Activated T-cell treated with anti-CD3 and anti-CD28 coated beads for 4 hours (primary cell): ENCODE measurements around the gene ARFRP1.
A peak's percentile ranks its signal among the peaks of the same experiment; 100 is the strongest.

Source experiments
- DNase-seq: peaks from one replicate; pipeline ENCODE4 v3.0.0-alpha.2; 2020

Gene ARFRP1

GRCh38 chr20:63690003-63690897, 17.5 kb downstream of the ARFRP1 start:
- DNase-seq: no peak

DNA sequence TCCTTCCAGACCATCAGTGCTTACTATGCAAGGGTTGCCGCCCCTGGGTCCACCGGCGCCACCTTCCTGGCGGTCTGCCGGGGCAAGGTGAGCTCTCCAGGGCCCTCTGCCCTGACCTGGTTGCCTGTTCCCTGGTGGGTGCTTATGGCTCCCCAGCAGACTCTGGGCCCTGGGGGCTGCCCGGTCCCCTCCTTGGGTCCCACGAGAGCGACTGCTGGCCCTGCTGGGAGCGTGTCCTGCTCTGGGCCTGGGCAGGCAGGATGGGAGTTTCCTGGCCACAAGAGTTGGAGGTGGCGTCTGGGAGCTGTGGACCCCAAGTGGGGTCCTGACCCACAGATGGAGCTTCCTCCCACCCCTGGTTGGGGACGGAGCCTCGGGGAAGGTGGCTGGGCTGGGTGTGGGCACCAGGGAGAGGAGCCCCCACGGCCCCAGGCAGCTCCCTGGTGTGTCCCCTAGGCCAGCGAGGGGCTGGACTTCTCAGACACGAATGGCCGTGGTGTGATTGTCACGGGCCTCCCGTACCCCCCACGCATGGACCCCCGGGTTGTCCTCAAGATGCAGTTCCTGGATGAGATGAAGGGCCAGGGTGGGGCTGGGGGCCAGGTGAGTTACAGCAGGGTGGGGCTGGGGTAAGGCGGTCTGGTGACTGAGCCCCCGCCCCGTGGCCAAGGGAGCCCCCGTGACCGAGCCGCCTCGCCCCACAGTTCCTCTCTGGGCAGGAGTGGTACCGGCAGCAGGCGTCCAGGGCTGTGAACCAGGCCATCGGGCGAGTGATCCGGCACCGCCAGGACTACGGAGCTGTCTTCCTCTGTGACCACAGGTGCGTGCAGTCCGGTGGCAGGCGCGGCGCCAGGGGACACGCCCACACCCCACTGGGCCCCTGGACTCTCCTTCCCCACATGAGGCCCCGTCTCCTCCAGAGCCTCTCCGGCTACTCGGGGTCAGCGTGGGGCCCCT, 18.5 kb downstream of the ARFRP1 start:
- DNase-seq: no peak

- DNase-seq: no peak
Observed at GRCh38 chr20:63688228-63689045, 19.3 kb downstream of the ARFRP1 start.

GRCh38 chr20:63687419-63688178, 20.2 kb downstream of the ARFRP1 start:
- DNase-seq: no peak

- DNase-seq: peak; percentile 50
Observed at GRCh38 chr20:63686492-63687321, 21.1 kb downstream of the ARFRP1 start.

DNA sequence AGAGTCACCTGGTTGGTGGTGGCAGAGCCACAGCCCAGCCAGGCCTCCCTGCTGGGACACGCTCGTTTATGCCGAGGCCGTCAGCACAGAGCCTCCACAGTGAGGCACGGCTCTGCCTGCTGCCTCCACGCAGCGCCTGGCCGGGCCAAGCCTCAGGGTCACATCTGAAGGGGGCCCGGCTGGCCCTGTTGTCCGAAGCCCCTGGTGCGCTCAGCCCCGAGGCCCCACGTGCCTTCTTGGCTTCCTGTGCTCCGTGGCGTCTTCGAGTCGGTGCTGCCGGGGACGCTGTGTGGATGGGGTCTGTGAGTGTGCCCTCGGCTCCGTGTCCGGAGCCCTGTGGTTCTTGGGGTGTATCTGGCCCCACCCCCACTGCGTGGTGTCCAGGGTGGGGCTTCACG, 21.7 kb downstream of the ARFRP1 start:
- DNase-seq: no peak

DNA sequence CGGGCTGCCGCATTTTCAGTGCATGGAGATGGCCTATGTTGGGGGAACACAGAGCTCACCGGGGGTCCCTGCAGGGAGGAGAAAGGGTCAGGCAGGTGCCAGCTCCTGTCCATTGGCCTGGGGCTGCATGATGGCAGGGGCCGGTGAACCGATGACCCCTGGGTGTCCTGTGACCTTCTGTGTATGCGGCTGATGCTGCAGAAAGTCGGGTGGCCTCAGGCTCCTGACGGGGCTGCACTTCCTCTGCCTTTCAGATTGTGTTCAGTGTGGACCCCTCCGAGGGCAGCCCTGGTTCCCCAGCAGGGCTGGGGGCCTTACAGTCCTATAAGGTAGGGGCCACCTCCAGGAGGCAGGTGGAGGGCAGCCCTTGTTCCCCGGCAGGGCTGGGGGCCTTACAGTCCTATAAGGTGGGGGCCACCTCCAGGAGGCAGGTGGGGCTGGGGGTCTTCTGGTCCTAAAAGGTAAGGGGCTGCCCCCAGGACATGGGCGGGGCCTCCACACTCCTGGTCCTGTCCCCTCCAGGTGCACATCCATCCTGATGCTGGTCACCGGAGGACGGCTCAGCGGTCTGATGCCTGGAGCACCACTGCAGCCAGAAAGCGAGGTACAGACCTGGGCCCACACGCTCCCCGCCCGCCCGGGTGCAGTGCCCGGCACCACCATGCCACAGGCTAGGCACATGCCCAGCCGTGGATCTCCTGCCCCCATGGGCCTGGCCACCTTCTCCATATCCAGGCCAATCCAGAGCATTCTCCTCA, 22.3 kb downstream of the ARFRP1 start:
- no peak for DNase-seq

DNA sequence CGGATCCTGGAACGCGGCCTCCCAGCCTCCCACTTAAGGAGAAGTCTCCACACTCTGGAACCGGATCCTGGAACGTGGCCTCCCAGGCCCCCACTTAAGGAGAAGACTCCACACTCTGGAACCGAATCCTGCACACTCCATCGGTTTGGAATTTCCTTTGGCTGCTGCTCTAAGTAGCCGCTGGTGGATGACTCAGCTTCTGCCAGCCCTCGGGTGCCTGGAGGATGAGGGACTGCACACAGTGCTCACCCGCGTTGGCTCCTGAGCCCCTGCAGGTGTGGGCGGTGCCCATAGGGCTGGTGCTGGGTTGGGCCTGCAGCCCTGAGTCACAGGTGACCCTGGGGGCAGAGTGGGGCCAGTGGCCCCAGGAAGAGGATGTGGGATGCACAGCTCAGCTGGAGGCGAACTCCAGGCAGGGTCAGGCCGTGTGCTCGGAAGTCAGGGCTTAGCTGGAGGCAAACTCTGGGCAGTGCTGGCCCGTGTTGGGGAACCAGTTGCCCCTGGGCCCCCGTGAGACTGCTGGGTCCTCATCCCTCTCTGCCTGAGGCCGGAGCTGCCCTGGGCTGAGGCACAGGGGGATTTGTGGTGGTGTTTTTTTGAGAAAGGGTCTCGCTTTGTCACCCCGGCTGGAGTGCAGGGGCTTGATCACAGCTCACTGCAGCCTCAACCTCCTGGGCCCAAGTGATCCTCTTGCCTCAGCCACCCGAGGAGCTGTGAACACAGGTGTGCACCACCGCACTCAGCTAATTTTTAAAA, 25.2 kb downstream of the ARFRP1 start:
- DNase-seq: no peak

DNA sequence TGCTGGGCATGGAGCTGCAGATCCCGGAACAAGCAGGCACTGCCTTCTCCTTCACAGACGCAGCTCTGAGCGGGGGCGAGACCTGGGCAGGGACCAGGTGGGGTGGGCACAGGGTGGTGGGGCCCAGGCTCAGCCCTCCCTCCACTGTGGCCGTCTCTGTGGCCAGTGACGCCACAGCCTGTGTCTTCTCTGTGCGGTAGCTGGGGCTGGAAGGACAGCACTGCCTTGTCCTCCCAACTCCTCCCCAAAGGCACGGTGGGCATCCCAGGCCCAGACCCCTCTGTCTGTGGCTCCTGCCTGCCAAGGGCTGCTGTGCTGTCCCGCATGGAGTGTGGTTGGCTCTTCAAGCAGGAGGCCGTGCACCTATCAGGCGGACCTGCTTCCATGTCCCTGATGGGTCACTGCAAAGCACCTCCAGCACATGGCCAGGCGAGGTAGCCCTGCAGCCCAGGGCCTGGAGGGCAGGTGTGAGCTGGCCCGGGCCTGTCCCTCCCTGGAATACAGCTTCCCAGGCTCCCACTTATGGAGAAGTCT, 26.1 kb downstream of the ARFRP1 start:
- DNase-seq: no peak

DNA sequence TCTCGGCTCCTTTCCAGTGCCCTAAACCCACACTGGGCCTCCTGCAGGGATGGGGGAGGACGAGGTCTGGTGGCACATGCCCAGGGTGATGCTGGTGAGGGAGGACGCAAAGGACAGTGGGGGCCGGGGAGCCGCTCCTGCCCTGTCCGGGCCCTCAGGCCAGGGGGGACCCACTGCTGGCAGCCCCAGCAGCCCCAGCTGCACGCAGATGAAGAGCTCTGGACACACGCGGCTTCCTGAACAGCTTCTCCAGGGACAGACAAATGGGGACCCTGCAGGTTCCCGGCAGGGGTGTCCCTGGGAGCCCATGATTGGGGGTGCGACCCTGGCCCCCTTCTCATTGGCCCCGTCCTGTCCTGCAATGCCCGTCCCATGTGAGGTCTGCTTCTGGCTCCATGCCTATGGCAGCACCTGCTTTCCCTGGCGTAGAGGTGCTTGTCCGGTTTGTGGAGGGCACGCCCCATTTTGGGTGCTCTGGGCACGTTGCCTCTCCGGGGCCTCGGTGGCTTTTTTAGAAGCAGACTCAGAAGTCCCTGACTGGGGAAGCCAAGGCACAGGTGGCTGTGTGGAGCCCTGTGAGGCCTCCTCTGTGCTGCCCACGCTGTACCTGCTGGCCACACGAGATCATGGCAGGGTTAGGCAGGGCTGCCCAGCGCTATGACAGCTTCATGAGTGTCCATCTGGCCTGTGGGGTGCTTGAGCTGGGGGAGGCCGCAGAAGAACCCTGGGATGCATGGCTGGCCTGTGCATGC, 26.7 kb downstream of the ARFRP1 start:
- no peak for DNase-seq

GRCh38 chr20:63680427-63680826, 27.3 kb downstream of the ARFRP1 start:
- DNase-seq: no peak

- no peak for DNase-seq
Observed at GRCh38 chr20:63679799-63680305, 27.9 kb downstream of the ARFRP1 start.

GRCh38 chr20:63678667-63679465, 28.9 kb downstream of the ARFRP1 start:
- no peak for DNase-seq

GRCh38 chr20:63678071-63678470, 29.7 kb downstream of the ARFRP1 start:
- DNase-seq: no peak

- DNase-seq: no peak
Observed at GRCh38 chr20:63675681-63676368, 32.0 kb downstream of the ARFRP1 start.

DNA sequence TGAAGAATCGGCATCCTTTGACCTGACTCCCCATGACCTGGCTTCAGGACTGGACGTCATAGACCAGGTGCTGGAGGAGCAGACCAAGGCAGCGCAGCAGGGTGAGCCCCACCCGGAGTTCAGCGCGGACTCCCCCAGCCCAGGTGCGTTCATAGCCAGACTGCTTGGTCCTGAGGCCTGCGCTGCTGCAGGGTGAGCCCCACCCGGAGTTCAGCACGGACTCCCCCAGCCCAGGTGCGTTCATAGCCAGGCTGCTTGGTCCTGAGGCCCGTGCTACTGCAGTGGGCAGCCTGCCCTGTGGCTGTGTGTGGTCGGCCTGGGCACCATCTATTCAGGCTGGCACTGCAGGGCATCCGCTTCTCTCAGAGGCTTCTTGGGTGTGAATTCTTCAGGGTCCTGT, 33.8 kb downstream of the ARFRP1 start:
- no peak for DNase-seq

DNA sequence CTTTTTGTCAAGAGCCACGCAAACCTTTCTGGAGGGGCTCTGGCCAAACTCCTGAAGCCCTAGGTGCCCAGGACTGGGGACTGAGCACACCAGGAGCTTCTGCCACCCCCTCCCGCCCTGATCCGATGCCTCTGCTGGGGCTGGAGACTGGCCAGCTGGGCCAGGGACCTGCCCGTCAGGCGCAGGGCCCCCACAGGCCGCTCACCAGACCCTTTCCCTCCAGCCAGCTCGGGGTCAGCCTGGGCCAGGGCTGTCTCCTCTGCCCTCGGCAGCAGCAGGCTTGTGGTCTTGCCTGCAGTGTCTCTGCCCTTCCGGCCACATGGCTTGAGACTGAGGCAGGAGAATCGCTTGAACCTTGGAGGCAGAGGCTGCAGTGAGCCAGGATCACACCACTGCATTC, 35.1 kb downstream of the ARFRP1 start:
- DNase-seq: no peak
